ENCODE measurements around the gene CTSE. TPM values are rescaled to one million over a fixed set of nuclear protein-coding genes. Genes with fewer than 3 reads are reported as not detected.

CTSE gene
- total RNA-seq, 1 experiment from 2014 or later, result not detected

GRCh38 chr1:206037581-206037980 is 13.9 kb upstream of the CTSE start:
- H3K4me3 ChIP-seq (ENCODE audit: insufficient read depth, low read depth, low read length), result no peak overlapping the region
- no peaks in the 10 kb centered on the region for H3K36me3 ChIP-seq (replicated peaks; ENCODE audit: control insufficient read depth, insufficient read depth, low read length)
- no peaks in the 10 kb centered on the region; the same call in 1 of the 2 replicates for H3K27me3 ChIP-seq (ENCODE audit: control insufficient read depth, insufficient read depth, low read length)
- DNase-seq, result no peak

GRCh38 chr1:206036663-206037455 is 13.2 kb upstream of the CTSE start:
- DNase-seq, result no peak
- Histone ChIP-seq H3K27me3 (ENCODE audit: control insufficient read depth, insufficient read depth, low read length) (no peaks in the 10 kb centered on the region; the same call in 1 of the 2 replicates), H3K36me3 (replicated peaks; ENCODE audit: control insufficient read depth, insufficient read depth, low read length) (no peaks in the 10 kb centered on the region), H3K4me3 (ENCODE audit: insufficient read depth, low read depth, low read length) (no peak overlapping the region)

- Histone ChIP-seq H3K36me3 (replicated peaks; ENCODE audit: control insufficient read depth, insufficient read depth, low read length) (no peaks in the 10 kb centered on the region), H3K4me3 (ENCODE audit: insufficient read depth, low read depth, low read length) (no peak overlapping the region), H3K27me3 (ENCODE audit: control insufficient read depth, insufficient read depth, low read length) (no peaks in the 10 kb centered on the region; the same call in 1 of the 2 replicates)
- no peak for DNase-seq
These were observed 11.3 kb upstream of the CTSE start for GRCh38 chr1:206035027-206035426.

- Histone ChIP-seq H3K27me3 (ENCODE audit: control insufficient read depth, insufficient read depth, low read length) (no peaks in the 10 kb centered on the region; the same call in 1 of the 2 replicates), H3K36me3 (replicated peaks; ENCODE audit: control insufficient read depth, insufficient read depth, low read length) (no peaks in the 10 kb centered on the region), H3K4me3 (ENCODE audit: insufficient read depth, low read depth, low read length) (no peak overlapping the region)
- no peak for DNase-seq
These were observed 8.9 kb upstream of the CTSE start for GRCh38 chr1:206032380-206033140.

- Histone ChIP-seq H3K36me3 (replicated peaks; ENCODE audit: control insufficient read depth, insufficient read depth, low read length) (no peaks in the 10 kb centered on the region), H3K4me3 (ENCODE audit: insufficient read depth, low read depth, low read length) (no peak overlapping the region), H3K27me3 (ENCODE audit: control insufficient read depth, insufficient read depth, low read length) (no peaks in the 10 kb centered on the region; the same call in 1 of the 2 replicates)
- peak; percentile 40 for DNase-seq
These were observed 7.0 kb upstream of the CTSE start for GRCh38 chr1:206030714-206031113.

GRCh38 chr1:206030191-206030590 is 6.5 kb upstream of the CTSE start:
- H3K4me3 ChIP-seq (ENCODE audit: insufficient read depth, low read depth, low read length), result no peak overlapping the region
- no peaks in the 10 kb centered on the region; the same call in 1 of the 2 replicates for H3K27me3 ChIP-seq (ENCODE audit: control insufficient read depth, insufficient read depth, low read length)
- no peaks in the 10 kb centered on the region for H3K36me3 ChIP-seq (replicated peaks; ENCODE audit: control insufficient read depth, insufficient read depth, low read length)
- DNase-seq, result no peak

GRCh38 chr1:206029484-206029883 is 5.8 kb upstream of the CTSE start:
- DNase-seq, result no peak
- no peaks in the 10 kb centered on the region; the same call in 1 of the 2 replicates for H3K27me3 ChIP-seq (ENCODE audit: control insufficient read depth, insufficient read depth, low read length)
- no peak overlapping the region for H3K4me3 ChIP-seq (ENCODE audit: insufficient read depth, low read depth, low read length)
- H3K36me3 ChIP-seq (replicated peaks; ENCODE audit: control insufficient read depth, insufficient read depth, low read length), result no peaks in the 10 kb centered on the region

- Histone ChIP-seq H3K27me3 (ENCODE audit: control insufficient read depth, insufficient read depth, low read length) (no peaks in the 10 kb centered on the region; the same call in 1 of the 2 replicates), H3K4me3 (ENCODE audit: insufficient read depth, low read depth, low read length) (no peak overlapping the region), H3K36me3 (replicated peaks; ENCODE audit: control insufficient read depth, insufficient read depth, low read length) (no peaks in the 10 kb centered on the region)
- no peak for DNase-seq
These were observed 1.7 kb upstream of the CTSE start for GRCh38 chr1:206025283-206025820.

- no peaks in the 10 kb centered on the region; the same call in 1 of the 2 replicates for H3K27me3 ChIP-seq (ENCODE audit: control insufficient read depth, insufficient read depth, low read length)
- no peak overlapping the region for H3K4me3 ChIP-seq (ENCODE audit: insufficient read depth, low read depth, low read length)
- DNase-seq, result no peak
- no peaks in the 10 kb centered on the region for H3K36me3 ChIP-seq (replicated peaks; ENCODE audit: control insufficient read depth, insufficient read depth, low read length)
These were observed 929 bp downstream of the CTSE start for GRCh38 chr1:206022766-206023165.

- no peak for DNase-seq
- no peak overlapping the region for H3K4me3 ChIP-seq (ENCODE audit: insufficient read depth, low read depth, low read length)
- no peaks in the 10 kb centered on the region; the same call in 1 of the 2 replicates for H3K27me3 ChIP-seq (ENCODE audit: control insufficient read depth, insufficient read depth, low read length)
- H3K36me3 ChIP-seq (replicated peaks; ENCODE audit: control insufficient read depth, insufficient read depth, low read length), result no peaks in the 10 kb centered on the region
These were observed 1.9 kb downstream of the CTSE start for GRCh38 chr1:206021626-206022365.

- no peak for DNase-seq
- Histone ChIP-seq H3K4me3 (ENCODE audit: insufficient read depth, low read depth, low read length) (no peak overlapping the region), H3K36me3 (replicated peaks; ENCODE audit: control insufficient read depth, insufficient read depth, low read length) (no peaks in the 10 kb centered on the region), H3K27me3 (ENCODE audit: control insufficient read depth, insufficient read depth, low read length) (no peaks in the 10 kb centered on the region; the same call in 1 of the 2 replicates)
These were observed 2.6 kb downstream of the CTSE start for GRCh38 chr1:206021008-206021625.

- Histone ChIP-seq H3K4me3 (ENCODE audit: insufficient read depth, low read depth, low read length) (no peak overlapping the region), H3K27me3 (ENCODE audit: control insufficient read depth, insufficient read depth, low read length) (no peaks in the 10 kb centered on the region; the same call in 1 of the 2 replicates), H3K36me3 (replicated peaks; ENCODE audit: control insufficient read depth, insufficient read depth, low read length) (no peaks in the 10 kb centered on the region)
- DNase-seq, result no peak
These were observed 3.2 kb downstream of the CTSE start for GRCh38 chr1:206020393-206021007.

GRCh38 chr1:206015071-206015470 is 8.6 kb downstream of the CTSE start:
- Histone ChIP-seq H3K4me3 (ENCODE audit: insufficient read depth, low read depth, low read length) (no peak overlapping the region), H3K36me3 (replicated peaks; ENCODE audit: control insufficient read depth, insufficient read depth, low read length) (no peaks in the 10 kb centered on the region), H3K27me3 (ENCODE audit: control insufficient read depth, insufficient read depth, low read length) (no peaks in the 10 kb centered on the region)
- no peak for DNase-seq
